Vagina (tissue), 2 donors: ENCODE results near the gene SPAG7. TPM values are rescaled to one million over a fixed set of nuclear protein-coding genes. Genes with fewer than 3 reads are reported as not detected.

Experiments used
- DNase-seq, 2 donors: peaks; one replicate each; pipeline ENCODE4 v3.0.0-alpha.2; 2017; ENCODE audit errors: extremely low spot score in 2 of 2
- H3K27ac ChIP-seq: fragments of 200-600 bp; sonication (generic); one replicate; pipeline ENCODE4 v1.5.1; 2019
- H3K27me3 ChIP-seq: fragments of 200-600 bp; sonication (generic); one replicate; pipeline ENCODE4 v1.5.1; 2019
- H3K36me3 ChIP-seq, 2 donors: fragments of 200-600 bp; sonication (generic); one replicate each; pipeline ENCODE4 v1.5.1; 2017 to 2019
- H3K4me1 ChIP-seq: fragments of 200-600 bp; sonication (generic); one replicate; pipeline ENCODE4 v1.5.1; 2019
- H3K4me3 ChIP-seq, 2 donors: fragments of 200-600 bp; sonication (generic); 1 replicate in 1 of 2; 2 replicates in 1 of 2; pipeline ENCODE4 v1.5.1; 2016 to 2019
- H3K9me3 ChIP-seq: fragments of 200-600 bp; sonication (generic); one replicate; pipeline ENCODE4 v1.5.1; 2019
- CTCF ChIP-seq, 3 experiments: fragments of 450-650 bp in 2 of 3; fragments of 200-600 bp in 1 of 3; sonication (generic) in 1 of 3; IDR thresholded peaks; one replicate each; pipeline ENCODE4 v1.5.1; 2017 to 2019; ENCODE audit warnings: antibody characterized with exemption in 3 of 3, mild to moderate bottlenecking in 2 of 3, moderate library complexity in 2 of 3
- POLR2A ChIP-seq, 2 donors: fragments of 450-650 bp; IDR thresholded peaks; one replicate each; pipeline ENCODE4 v1.6.1; 2017; ENCODE audit warnings: antibody characterized with exemption in 2 of 2, mild to moderate bottlenecking in 2 of 2, moderate library complexity in 2 of 2
- POLR2AphosphoS5 ChIP-seq, 2 donors: sonication (generic); formaldehyde crosslinking; IDR thresholded peaks; one replicate each; pipeline ENCODE4 v1.9.0; 2017; ENCODE audit warnings: antibody characterized with exemption in 2 of 2, mild to moderate bottlenecking in 2 of 2, low read depth in 1 of 2; ENCODE audit not compliant: insufficient read depth in 1 of 2
- intact Hi-C: fragments of 100-400 bp; cut with DNase I; formaldehyde crosslinking; loops from one replicate; pipeline ENCODE4 v1.15.1; 2023
- total RNA-seq: library from RNA; depleted of rRNA; stranded (reverse); fragments of >200 nt; gene quantifications from one replicate; pipeline ENCODE4 v1.2.3, GENCODE V29; 2016

Gene SPAG7
- total RNA-seq, 1 donor from 2014 or later: 34.6 TPM

GRCh38 chr17:4950746-4951204 is 16.8 kb downstream of the SPAG7 start, which contains the start of gene ENO3:
Gene ENO3, plus strand, starts transcription at chr17:4951119. Its CDS starts 711 bp downstream, at chr17:4951830.
- TF ChIP-seq CTCF (IDR thresholded peaks at IDR 0.05) (no peak), POLR2AphosphoS5 (IDR thresholded peaks at IDR 0.05; ENCODE audit: insufficient read depth in 1 of 2, low read depth in 1 of 2) (no peak), POLR2A (IDR thresholded peaks at IDR 0.05) (no peak)
- no peaks in the 10 kb centered on the region for H3K27me3 ChIP-seq
- H3K27ac ChIP-seq: peak within 1 kb of the TSS; percentile 95
- peaks cover 28% of the 10 kb centered on the region for H3K4me1 ChIP-seq
- intact Hi-C loops: no loop called here
- DNase-seq: no peak
- peaks cover 0 to 10% of the 10 kb centered on the region in 2 donors for H3K36me3 ChIP-seq
- peak within 1 kb of the TSS; percentile 91 to 99 for H3K4me3 ChIP-seq
- H3K9me3 ChIP-seq: no peaks in the 10 kb centered on the region

- Histone ChIP-seq H3K27me3 (no peaks in the 10 kb centered on the region), H3K36me3 (peaks cover 0 to 15% of the 10 kb centered on the region in 2 donors), H3K4me1 (peaks cover 34% of the 10 kb centered on the region), H3K9me3 (no peaks in the 10 kb centered on the region), H3K27ac (peak overlapping the region; percentile 95), H3K4me3 (peak overlapping the region; percentile 91 to 99)
- TF ChIP-seq POLR2A (IDR thresholded peaks at IDR 0.05) (no peak), POLR2AphosphoS5 (IDR thresholded peaks at IDR 0.05; ENCODE audit: insufficient read depth in 1 of 2, low read depth in 1 of 2) (peak in 1 of 2 donors; percentile 51), CTCF (IDR thresholded peaks at IDR 0.05) (no peak)
- no peak for DNase-seq
- intact Hi-C loops: no loop called here
These were observed 17.4 kb downstream of the SPAG7 start for GRCh38 chr17:4950075-4950745.

GRCh38 chr17:4949321-4950074 is 18.1 kb downstream of the SPAG7 start:
- Histone ChIP-seq H3K27me3 (no peaks in the 10 kb centered on the region), H3K27ac (peak overlapping the region; percentile 95), H3K9me3 (no peaks in the 10 kb centered on the region), H3K4me3 (peak overlapping the region; percentile 91 to 99), H3K4me1 (peaks cover 41% of the 10 kb centered on the region), H3K36me3 (peaks cover 0 to 17% of the 10 kb centered on the region in 2 donors)
- TF ChIP-seq POLR2A (IDR thresholded peaks at IDR 0.05) (no peak), POLR2AphosphoS5 (IDR thresholded peaks at IDR 0.05; ENCODE audit: insufficient read depth in 1 of 2, low read depth in 1 of 2) (peak in 1 of 2 donors; percentile 61)
- no peak for DNase-seq
- intact Hi-C loops: loop anchor here (5.0 kb wide), 1 partner anchor 48 kb away; the partner anchor contains the start of genes INCA1 and KIF1C

GRCh38 chr17:4948931-4949320 is 18.7 kb downstream of the SPAG7 start:
- intact Hi-C loops: loop anchor here (5.0 kb wide), 1 partner anchor 48 kb away; the partner anchor contains the start of genes INCA1 and KIF1C
- Histone ChIP-seq H3K27me3 (no peaks in the 10 kb centered on the region), H3K9me3 (no peaks in the 10 kb centered on the region), H3K27ac (peak overlapping the region; percentile 95), H3K36me3 (peaks cover 0 to 20% of the 10 kb centered on the region in 2 donors), H3K4me3 (peak overlapping the region; percentile 91 to 99), H3K4me1 (peaks cover 45% of the 10 kb centered on the region)
- no peak for DNase-seq
- TF ChIP-seq POLR2AphosphoS5 (IDR thresholded peaks at IDR 0.05; ENCODE audit: insufficient read depth in 1 of 2, low read depth in 1 of 2) (no peak), CTCF (IDR thresholded peaks at IDR 0.05) (no peak), POLR2A (IDR thresholded peaks at IDR 0.05) (peak in 1 of 2 donors; percentile 55)

- Histone ChIP-seq H3K27me3 (no peaks in the 10 kb centered on the region), H3K27ac (peak within 1 kb of the TSS; percentile 95), H3K36me3 (peaks cover 0 to 22% of the 10 kb centered on the region in 2 donors), H3K4me1 (peaks cover 40% of the 10 kb centered on the region), H3K4me3 (peak within 1 kb of the TSS; percentile 91 to 99), H3K9me3 (no peaks in the 10 kb centered on the region)
- intact Hi-C loops: loop anchor here (5.0 kb wide), 1 partner anchor 49 kb away; the partner anchor contains the start of genes INCA1 and KIF1C
- DNase-seq: no peak
- TF ChIP-seq CTCF (IDR thresholded peaks at IDR 0.05) (no peak), POLR2A (IDR thresholded peaks at IDR 0.05) (peak in 1 of 2 donors; percentile 93), POLR2AphosphoS5 (IDR thresholded peaks at IDR 0.05; ENCODE audit: insufficient read depth in 1 of 2, low read depth in 1 of 2) (peak; percentile 49 to 56)
These were observed 19.3 kb downstream of the SPAG7 start, which contains the start of gene PFN1 for GRCh38 chr17:4948166-4948930. Gene PFN1, minus strand, starts transcription at chr17:4948530. Its CDS starts 136 bp downstream, at chr17:4948394.
